ENCODE measurements around the gene MLLT10.

Gene MLLT10

DNA sequence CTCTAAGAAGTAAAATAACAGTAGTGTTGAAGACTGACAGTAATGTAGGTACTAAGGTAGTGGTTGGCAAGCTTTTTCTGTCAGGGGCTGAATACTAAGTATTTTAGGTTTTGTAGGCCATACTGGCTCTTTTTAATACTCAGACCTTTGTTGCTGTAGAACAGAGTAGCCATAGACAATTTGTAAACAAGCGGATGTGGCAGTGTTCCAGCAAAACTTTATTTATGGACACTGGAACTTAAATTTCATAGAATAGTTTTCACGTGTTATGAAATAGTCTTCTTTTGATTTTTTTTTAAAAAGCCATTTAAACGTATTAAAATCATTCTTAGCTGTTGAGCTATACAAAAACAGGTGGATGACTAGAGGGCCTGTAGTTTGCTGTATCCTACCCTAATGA is 121.2 kb downstream of the MLLT10 start:
- DNase-seq = no peak

DNA sequence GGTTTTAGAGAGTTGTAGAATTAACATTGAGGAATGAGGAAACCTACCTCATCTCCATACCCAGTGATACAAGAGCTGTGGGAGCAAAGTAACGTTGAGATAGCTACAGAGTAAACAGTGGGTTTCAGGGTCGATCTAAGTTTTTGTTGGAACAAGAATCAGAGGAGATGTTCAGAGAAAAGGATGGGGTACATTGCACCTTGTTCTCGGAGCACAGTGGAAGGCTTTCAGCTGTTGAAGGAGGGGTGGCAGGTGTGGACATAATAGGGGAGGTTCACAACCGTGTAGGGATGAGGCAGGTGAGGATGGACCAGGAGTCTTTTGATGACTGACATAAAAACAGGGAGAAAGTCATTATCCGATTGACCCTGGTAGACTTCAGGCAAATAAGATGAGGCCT is 121.7 kb downstream of the MLLT10 start:
- no peak for DNase-seq

DNA sequence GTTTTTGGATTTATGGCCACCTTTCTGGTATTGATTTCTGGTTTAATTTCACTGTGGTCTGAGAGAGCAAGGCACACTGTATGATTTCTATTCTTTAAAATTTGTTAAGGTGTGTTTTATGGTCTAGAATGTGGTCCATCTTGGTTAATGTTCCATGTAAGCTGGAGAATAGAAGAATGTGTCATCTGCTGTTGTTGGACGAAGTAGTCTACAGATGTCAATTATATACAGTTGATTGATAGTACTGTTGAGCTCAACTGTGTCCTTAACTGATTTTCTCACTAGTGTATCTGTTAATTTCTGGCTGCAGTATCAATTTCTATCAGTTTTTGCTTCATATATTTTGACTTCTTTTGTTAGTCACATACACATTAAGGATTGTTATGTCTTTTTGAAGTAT is 127.1 kb downstream of the MLLT10 start:
- no peak for DNase-seq

DNA sequence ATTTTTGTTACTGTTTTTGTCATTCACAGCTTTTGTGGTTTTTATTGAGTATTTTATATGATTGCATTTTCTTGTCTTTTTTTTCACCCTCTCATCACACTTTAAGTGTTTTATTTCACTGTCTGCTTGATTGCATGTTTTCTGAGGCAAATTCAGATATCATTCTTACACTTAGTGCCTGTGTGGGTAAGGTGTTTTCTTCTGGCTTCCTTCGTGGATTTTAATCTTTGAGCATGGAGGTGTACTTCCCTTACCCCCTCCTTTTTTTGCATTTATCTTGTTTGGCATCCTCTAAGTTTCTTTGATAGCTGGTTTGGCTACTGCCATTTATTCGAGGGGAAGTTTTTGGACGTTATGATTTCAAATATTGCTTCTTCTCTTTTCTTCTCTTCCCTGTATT is 127.9 kb downstream of the MLLT10 start:
- DNase-seq = no peak

DNA sequence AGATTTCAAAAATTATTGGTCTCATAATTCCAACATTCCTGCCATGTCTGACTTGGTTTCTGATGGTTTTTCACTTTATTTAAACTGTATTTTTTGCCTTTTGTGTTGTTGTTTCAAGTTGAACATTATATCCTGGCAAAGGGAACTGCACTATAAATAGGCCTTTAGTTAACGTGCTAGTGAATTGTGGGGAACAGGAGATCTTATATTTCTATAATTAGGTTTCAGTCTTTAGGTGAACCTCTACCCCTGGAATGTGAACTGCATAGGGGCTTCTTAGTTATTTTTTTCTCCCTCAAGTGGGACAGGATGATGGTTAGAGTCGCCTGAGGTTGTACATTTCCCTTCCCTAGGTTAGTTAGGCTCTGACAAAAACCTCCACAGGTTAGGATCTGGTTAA is 128.6 kb downstream of the MLLT10 start:
- DNase-seq = no peak

DNA sequence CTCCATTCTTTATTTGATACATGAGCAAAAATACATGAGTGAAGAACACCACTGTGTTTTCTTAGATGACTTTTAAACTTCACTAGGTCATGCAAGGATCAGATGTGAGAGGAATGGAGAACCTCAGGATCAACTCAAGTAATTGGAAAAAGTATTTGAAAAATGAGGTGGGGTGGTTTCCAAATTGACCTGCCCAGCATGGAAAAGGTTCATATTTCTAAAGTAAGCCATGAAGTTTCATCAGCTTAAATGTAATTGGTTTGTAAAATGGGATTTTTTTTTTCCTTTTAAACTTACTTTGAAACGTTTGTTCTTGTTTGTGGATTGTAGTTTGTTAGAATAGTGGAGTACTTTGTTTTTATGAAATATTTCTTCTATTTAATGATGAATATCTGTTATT is 134.8 kb downstream of the MLLT10 start:
- DNase-seq = no peak

DNA sequence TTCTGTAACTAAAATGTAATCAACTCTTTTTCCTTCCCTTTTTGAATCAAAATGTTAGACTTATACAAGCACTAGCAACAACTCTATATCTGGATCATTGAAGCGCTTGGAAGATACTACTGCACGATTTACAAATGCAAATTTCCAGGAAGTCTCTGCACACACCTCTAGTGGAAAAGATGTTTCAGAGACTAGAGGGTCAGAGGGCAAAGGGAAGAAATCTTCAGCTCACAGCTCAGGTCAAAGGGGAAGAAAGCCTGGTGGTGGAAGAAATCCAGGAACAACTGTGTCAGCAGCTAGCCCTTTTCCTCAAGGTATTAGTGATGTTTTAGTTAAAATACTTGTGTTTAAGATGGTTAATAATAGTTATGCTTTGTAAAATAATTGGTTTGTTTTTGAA is 136.4 kb downstream of the MLLT10 start:
- DNase-seq = no peak

DNA sequence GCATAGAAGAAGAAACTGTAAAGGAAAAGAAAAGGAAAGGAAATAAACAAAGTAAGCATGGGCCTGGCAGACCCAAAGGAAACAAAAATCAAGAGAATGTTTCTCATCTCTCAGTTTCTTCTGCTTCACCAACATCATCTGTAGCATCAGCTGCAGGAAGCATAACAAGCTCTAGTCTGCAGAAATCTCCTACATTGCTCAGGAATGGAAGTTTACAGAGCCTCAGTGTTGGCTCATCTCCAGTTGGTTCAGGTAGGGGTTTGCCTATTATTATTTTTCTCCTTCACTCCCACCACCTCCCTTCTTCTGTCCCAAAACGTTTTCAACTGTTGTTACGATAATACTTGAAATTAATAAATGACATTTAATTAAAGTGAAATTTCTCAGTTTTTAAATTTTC is 139.6 kb downstream of the MLLT10 start:
- no peak for DNase-seq

DNA sequence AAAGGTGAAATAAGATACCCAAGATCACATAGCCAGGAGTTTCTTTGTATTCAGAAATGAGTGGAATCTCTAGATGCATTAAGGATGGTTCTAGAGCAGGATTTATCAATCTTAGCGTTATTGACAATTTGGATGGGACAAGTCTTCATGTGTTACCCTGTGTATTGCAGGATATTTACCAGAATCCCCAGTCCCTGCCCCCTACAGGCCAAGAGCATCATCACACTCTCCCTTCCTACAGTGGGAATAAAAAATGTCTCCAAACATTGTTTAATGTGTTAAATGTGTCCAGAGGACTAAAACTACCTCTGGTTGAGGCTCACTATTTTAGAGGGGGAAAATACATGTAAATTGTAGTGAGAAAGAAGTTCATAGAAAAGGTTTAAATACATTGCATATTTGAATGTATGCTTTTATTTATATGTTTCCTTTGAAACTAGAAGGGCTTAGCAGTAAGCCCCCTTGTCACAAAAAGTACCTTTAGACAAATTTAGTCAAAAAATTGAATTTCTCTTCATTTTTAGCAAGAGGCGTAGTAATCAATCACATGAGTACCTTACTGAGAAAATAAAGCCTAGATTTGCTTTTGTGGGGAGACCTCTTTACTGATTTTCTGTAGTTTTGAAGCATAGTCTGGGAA is 141.2 kb downstream of the MLLT10 start:
- DNase-seq = peak; percentile 54

DNA sequence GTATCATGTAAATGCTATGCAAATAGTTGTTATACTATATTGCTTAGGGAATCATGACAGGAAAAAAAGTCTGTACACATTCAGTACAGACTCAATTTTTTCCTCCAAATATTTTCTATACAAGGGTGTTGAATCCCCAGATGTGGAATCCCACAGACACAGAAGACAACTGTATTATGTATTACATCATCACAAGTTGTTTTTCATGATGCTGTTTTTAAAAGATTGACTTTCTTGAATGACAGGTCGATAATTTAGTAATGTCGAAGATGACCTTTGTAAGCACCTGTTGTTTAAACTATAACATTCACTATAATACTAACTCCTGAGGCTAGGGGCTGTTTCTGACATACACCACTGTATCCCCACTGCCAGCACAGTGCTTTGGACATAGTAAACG is 143.5 kb downstream of the MLLT10 start:
- no peak for DNase-seq

DNA sequence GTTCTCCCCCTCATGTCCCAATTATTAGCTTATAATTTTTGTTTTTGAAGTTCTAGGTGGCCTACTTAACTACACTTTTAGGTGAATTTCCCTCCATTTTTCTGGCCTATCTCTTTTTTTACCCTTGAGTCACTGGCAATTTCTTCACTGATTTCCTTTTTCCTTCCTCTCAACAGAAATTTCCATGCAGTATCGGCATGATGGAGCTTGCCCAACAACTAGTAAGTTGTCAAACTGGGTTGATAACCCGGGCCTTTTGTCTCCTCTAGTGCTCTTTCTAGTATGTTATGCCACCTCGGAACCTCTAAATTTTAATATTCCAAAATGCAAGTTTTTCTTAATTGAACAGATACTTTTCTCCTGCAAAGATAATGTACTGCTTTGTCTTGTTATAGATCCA is 147.1 kb downstream of the MLLT10 start:
- no peak for DNase-seq

DNA sequence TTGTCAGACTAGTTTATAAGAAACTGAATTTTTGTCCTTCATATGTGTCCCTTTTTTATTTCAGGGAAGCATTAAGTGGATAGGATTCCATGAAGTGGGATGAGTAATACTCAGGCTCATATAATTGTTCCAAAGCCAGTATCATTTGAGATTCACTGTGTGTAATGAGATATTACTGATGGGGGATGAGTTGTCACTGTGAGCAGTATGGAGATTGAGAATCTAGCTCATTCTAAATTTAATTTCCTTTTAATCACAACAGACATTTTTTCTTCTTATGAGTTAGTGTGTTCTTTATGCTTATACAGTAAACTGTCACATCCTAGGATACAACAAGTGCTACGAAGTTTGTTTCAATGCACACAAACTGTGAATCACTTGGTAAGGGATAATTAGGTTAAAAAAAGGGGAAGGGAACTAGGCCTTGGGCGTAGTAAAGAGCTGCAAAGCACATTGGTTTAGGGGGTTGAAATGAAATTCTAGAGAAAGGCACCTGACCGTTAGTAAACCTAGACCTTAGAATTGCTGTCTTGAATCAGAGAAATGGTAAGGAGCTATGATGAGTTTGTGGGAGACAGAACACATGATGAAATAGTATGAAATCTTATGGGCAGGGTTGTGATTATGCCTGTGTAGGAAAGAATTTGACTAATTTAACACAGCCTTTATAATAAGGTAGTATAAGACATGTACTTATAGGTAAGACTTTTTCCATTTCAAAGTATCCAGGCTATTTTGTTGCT is 153.4 kb downstream of the MLLT10 start:
- no peak for DNase-seq

DNA sequence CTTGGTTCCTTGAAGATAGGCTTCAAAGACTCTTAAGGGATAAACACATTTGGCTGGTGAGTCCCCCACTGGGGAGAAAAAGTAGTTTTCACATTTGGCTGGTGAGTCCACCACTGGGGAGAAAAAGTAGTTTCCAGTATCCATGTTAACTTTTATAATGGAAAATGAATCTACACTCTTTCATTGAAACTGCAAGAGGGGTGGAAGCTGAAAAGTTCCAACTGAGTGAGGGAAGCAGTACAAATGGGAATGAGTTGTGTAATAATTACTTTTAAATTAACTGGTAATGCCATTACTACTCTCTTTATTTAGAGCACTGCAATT is 153.9 kb downstream of the MLLT10 start:
- no peak for DNase-seq

DNA sequence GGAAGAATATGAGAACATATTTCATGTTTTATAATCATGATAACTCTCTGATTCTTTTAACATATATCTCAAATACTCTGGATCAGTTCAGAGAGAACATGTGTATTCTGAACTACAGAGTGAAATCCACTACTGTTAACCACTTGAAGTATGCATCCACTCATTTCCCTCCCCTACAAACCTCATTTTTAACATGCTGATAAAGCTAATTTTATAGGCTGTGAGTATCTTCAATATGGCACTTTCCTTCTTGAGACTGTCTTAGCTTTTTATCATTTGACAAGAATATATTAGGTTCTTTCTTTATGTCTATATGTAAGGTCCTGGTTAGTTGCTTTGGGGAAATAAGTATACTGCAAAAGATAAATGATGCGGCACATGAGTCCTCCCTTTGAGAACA is 154.8 kb downstream of the MLLT10 start:
- no peak for DNase-seq

DNA sequence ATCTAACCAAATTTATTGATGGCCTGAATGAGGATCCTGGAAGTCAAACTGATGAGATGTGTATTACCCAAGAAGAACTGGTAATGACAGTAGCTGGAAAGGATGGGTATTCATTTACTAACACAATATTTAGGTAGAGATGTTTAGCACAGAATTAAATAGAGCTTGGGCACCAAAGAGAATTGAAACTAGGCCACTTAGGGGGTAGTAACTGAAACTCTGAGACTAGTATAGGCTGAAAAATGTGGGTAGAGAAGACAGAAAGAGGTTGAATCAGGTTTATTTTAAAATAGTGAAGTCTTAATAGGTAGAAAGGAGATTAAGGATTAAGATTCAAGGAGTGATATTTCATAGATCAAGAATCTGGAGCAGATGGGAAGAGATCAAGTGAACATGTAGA is 155.8 kb downstream of the MLLT10 start:
- DNase-seq = no peak

DNA sequence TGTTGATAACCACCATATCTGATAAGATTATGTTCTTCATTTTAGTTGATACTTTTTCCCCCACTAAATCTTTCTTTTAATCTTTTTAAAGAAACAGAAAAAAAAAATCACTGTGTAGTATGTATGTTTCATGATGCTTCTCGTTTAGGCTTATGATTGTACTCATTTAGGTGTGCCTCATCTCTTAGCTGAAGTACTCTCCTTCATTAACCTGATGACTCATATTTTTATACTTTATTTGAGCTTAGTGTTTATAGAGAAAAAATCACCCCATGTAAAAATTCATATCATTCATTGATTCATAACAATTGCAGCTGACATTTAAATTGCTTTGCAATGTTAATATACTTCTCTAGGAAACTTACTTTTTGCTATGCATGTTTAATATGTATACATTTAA is 158.9 kb downstream of the MLLT10 start:
- no peak for DNase-seq

DNA sequence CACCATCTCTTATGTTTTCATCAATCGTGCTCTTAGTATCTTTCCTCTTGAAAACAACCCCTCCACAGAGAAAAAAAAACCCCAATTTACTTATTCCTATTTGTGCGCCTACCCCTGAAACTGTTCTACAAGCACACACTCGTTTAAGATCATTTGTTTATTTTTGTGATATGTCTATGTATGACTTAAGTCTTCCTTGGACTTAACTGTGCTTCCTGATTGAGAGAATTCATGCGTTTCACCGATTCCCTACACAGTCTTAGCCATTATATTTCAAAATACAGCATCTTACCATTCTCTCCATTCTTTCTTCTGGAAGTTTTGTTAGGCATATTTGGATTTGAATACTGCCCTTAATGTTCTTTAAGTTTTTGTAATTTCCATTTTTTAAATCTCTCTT is 159.4 kb downstream of the MLLT10 start:
- no peak for DNase-seq

DNA sequence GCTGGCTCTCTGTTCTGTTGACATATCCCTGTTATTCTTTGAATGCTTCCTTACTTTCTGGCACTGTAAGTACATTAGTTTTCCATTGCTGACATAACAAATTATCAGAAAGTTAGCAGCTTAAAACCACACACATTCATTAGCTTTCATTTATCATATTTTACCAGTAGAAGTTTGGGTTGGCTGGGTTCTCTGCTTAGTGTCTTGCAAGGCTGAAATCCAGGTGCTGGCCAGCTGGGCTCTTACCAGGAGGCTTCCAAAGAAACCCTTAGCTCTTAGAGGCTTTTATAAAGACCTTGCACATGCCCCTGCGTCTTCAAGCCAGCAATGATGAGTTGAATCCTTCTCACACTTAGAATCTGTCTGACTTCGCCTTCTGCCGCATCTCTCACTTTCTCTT is 160.6 kb downstream of the MLLT10 start:
- no peak for DNase-seq

DNA sequence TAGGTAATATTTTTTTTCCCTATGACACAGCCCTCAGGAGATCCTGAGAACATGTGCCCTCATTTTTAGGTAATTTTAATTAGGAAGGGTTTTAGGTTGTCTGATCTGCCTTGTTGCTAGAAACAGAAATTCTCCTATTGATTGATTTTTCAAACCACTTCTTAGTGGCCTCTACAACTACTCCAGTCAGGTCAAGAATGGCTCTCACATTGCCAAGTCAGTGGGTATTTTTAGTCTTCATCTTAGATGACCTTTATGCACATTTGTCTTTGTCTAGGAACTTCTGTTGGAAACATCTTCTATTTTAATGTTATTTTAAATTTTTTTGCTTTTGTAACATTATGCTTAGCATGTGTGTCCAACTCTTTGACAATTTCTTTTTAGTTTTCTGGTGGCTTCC is 162.3 kb downstream of the MLLT10 start:
- no peak for DNase-seq

DNA sequence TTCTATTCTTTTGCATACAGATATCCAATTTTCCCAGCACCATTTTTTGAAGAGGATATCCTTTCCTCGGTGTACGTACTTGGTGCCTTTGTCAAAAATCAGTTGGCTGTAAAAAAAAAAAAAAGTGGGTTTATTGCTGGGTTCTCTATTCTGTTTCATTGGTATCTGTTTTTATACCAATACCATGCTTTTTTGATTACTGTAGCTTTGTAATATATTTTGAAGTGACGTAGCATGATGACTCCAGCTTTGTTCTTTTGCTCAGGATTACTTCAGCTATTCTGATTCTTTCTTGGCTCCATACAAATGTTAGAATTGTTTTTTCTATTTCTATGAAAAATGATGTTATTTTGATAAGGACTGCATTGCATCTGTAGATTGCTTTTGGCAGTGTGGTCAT is 165.5 kb downstream of the MLLT10 start:
- DNase-seq = no peak

DNA sequence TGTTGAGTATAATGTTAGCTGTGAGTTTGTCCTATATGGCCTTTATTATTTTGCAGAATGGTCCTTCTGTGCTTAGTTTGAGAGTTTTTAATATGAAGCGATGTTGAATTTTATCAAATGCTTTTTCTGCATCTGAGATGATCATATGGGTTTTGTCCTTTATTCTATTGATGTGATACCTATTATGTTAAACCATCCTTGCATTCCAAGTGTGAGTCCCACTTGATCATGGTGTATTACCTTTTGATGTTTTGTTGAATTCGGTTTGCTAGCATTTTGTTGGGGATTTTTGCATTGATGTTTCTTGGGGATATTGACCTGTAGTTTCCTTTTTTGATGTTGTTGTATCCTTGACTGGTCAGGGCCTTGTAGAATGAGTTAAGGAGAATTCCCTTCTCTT is 166.4 kb downstream of the MLLT10 start:
- DNase-seq = no peak

DNA sequence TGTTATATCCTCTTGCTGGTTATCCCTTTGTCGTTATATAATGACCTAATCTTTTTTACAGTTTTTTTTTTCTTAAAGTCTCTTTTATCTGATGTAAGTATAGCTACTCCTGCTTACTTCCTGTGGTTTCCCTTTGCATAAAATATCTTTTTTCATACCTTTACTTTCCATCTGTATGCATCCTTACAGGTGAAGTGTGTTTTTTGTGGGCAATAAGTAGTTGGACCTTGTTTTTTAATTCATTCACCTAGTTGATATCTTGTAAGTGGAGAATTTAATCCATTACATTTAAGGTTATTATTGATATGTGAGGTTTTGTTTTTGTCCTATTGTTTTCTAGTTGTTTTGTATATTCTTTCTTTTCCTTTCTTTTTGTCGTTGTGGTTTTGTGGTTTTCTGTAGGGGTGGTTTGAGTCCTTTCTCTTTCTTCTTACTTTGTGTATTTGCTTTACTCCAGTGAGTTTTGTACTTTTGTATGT is 168.6 kb downstream of the MLLT10 start:
- no peak for DNase-seq

DNA sequence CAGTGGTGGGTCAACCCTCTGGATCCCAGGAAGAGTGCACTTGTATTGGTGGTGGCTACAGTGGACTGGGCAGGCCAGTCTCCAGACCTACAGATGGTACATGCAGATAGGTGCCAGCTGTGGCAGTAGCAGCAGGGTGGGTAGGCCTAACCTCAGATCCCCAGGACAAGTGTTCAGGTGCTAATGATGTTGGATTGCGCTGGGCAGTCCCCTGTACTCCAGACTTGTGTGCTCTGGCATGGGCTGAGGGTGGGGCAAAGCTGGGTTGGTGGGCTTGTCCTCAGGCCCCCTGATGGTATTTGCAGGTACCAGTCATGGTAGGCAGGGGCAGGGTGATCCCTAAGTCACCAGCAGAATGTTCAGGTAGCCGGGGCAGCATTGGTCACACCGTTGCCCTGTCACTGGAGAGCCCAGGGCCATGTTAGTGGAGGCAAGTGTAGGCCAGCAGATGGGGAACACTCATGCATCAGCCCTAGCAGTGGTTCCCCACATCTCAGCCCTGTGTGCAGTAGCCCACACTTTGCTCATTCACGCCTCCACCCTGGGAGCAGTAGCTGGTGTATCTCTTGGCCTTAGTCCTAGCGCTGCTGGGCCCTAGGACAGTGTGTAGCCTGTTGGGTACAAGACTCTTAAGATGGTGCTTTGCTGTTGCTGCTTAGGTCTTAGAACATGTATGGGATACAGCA is 171.3 kb downstream of the MLLT10 start:
- no peak for DNase-seq

DNA sequence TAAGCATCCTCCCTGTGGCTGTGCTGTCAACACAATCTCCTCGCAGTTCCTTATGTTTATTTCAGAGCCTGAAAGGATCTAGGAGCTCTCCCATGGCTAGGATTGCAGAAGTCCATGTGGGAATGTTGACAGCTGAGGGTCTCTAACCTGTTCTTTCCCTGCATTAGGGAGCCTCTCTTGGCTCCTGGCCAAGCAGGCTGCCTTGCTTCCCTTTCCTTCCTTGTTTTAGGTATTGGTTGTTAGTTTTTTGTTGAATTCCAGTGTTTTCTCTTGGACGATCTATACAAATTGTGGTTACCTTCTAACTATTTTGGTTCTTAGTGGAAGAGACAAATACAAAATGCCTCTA is 171.8 kb downstream of the MLLT10 start:
- DNase-seq = no peak

DNA sequence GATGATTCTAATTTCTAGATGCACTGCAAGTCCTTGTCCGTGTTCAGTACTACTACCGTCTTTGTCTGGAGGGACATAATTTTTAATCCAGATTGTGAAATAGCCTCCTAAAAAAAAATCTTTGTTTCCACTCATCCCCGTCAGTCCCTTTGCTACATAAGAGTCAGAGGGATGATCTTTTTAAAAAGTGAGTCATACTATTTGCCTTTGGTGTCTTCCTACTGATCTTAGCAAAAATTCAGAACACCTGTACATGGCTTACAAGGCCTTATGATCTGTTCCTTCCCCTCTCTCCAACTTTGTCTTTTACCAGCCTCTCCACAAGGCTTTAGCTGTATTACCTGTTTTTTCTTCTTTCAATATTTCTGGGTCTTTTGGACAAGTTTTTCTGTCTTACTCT is 173.5 kb downstream of the MLLT10 start:
- DNase-seq = no peak

All from stimulated activated CD8-positive, alpha-beta memory T cell treated with anti-CD3 and anti-CD28 coated beads, Interleukin-4, amount 100 ng/mL, for 48 hours (primary cell).